Measurements from ENCODE around the gene NUCKS1. TPM values are rescaled to one million over a fixed set of nuclear protein-coding genes. Genes with fewer than 3 reads are reported as not detected.

The NUCKS1 gene
- total and polyA plus RNA-seq, 2 of the 13 experiments (the other 11 are each of a cell fraction or from before 2014, with no cell fraction given) = 35.5 to 117 TPM

DNA sequence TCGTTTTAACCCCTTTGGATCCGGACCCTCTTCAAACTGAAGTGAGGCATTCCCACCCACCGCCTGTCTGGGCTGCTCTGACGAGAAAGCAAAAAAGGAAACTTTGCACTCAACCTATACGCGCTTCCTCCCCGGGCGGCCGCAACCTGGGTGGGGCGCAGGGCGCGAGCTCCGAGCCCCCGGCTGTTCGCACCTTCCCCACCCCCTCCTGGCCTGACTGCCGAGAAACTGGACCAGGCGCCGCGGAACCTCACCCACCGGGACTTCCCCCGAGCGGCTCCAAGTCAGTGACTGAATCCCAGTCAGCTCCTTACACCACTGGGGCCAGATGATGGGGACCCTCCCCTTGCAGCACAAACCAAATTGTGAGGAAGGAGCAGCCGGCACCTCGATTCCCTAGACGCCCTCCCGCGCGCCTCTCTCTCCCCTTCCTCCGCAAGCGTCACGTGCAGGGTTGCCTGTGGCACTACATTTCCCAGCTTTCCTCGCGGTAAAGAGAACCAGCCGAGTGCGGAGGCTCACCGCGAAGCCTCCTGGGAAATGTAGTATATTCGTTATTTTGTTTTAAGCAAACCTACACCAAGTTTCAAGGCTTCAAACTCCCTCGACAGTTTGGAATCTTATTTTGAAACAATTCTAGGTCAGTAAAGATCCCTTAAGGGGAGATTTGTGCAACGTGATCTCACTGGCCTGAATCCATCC, 25.2 kb upstream of the NUCKS1 start, which contains the start of gene RAB29 (continued):
- TF ChIP-seq, protein P1, sequence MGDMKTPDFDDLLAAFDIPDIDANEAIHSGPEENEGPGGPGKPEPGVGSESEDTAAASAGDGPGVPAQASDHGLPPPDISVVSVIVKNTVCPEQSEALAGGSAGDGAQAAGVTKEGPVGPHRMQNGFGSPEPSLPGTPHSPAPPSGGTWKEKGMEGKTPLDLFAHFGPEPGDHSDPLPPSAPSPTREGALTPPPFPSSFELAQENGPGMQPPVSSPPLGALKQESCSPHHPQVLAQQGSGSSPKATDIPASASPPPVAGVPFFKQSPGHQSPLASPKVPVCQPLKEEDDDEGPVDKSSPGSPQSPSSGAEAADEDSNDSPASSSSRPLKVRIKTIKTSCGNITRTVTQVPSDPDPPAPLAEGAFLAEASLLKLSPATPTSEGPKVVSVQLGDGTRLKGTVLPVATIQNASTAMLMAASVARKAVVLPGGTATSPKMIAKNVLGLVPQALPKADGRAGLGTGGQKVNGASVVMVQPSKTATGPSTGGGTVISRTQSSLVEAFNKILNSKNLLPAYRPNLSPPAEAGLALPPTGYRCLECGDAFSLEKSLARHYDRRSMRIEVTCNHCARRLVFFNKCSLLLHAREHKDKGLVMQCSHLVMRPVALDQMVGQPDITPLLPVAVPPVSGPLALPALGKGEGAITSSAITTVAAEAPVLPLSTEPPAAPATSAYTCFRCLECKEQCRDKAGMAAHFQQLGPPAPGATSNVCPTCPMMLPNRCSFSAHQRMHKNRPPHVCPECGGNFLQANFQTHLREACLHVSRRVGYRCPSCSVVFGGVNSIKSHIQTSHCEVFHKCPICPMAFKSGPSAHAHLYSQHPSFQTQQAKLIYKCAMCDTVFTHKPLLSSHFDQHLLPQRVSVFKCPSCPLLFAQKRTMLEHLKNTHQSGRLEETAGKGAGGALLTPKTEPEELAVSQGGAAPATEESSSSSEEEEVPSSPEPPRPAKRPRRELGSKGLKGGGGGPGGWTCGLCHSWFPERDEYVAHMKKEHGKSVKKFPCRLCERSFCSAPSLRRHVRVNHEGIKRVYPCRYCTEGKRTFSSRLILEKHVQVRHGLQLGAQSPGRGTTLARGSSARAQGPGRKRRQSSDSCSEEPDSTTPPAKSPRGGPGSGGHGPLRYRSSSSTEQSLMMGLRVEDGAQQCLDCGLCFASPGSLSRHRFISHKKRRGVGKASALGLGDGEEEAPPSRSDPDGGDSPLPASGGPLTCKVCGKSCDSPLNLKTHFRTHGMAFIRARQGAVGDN (CRISPR knock-in tag; IDR thresholded peaks at IDR 0.05) = peak; percentile 79
- TF ChIP-seq ZNF674 (CRISPR knock-in tag; IDR thresholded peaks at IDR 0.05; ENCODE audit: low read depth) = no peak
- no peak for TF ChIP-seq ZNF619 (CRISPR knock-in tag; IDR thresholded peaks at IDR 0.05)
- peak; percentile 44; the same call in 1 of the 2 replicates for TF ChIP-seq HOXA3 (CRISPR knock-in tag; IDR thresholded peaks at IDR 0.05)
- TF ChIP-seq, protein P2, sequence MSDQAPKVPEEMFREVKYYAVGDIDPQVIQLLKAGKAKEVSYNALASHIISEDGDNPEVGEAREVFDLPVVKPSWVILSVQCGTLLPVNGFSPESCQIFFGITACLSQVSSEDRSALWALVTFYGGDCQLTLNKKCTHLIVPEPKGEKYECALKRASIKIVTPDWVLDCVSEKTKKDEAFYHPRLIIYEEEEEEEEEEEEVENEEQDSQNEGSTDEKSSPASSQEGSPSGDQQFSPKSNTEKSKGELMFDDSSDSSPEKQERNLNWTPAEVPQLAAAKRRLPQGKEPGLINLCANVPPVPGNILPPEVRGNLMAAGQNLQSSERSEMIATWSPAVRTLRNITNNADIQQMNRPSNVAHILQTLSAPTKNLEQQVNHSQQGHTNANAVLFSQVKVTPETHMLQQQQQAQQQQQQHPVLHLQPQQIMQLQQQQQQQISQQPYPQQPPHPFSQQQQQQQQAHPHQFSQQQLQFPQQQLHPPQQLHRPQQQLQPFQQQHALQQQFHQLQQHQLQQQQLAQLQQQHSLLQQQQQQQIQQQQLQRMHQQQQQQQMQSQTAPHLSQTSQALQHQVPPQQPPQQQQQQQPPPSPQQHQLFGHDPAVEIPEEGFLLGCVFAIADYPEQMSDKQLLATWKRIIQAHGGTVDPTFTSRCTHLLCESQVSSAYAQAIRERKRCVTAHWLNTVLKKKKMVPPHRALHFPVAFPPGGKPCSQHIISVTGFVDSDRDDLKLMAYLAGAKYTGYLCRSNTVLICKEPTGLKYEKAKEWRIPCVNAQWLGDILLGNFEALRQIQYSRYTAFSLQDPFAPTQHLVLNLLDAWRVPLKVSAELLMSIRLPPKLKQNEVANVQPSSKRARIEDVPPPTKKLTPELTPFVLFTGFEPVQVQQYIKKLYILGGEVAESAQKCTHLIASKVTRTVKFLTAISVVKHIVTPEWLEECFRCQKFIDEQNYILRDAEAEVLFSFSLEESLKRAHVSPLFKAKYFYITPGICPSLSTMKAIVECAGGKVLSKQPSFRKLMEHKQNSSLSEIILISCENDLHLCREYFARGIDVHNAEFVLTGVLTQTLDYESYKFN (CRISPR knock-in tag; conservative IDR thresholded peaks at IDR 0.05) = 0 out of 2 replicates have a peak, but pooled peaks have one; percentile 7
- no peak for TF ChIP-seq ZNF543 (CRISPR knock-in tag; IDR thresholded peaks at IDR 0.05)
- TF ChIP-seq ZNF816 (CRISPR knock-in tag; IDR thresholded peaks at IDR 0.05; ENCODE audit: borderline replicate concordance) = no peak
- no peak for TF ChIP-seq ZNF605 (CRISPR knock-in tag; IDR thresholded peaks at IDR 0.05)
- 0 out of 2 replicates have a peak, but pooled peaks have one; percentile 56 for TF ChIP-seq SNAI1 (CRISPR knock-in tag; IDR thresholded peaks at IDR 0.05; ENCODE audit: borderline replicate concordance)
- TF ChIP-seq MAFG (CRISPR knock-in tag; IDR thresholded peaks at IDR 0.05) = no peak
- TF ChIP-seq RBAK (CRISPR knock-in tag; IDR thresholded peaks at IDR 0.05) = no peak
- TF ChIP-seq CBX2 (IDR thresholded peaks at IDR 0.05; ENCODE audit: low read depth, low read length) = no peak
- no peak for TF ChIP-seq CBX2 (CRISPR knock-in tag; IDR thresholded peaks at IDR 0.05; ENCODE audit: low read depth)
- TF ChIP-seq, protein P3, sequence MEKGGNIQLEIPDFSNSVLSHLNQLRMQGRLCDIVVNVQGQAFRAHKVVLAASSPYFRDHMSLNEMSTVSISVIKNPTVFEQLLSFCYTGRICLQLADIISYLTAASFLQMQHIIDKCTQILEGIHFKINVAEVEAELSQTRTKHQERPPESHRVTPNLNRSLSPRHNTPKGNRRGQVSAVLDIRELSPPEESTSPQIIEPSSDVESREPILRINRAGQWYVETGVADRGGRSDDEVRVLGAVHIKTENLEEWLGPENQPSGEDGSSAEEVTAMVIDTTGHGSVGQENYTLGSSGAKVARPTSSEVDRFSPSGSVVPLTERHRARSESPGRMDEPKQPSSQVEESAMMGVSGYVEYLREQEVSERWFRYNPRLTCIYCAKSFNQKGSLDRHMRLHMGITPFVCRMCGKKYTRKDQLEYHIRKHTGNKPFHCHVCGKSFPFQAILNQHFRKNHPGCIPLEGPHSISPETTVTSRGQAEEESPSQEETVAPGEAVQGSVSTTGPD (CRISPR knock-in tag; IDR thresholded peaks at IDR 0.05) = no peak
- TF ChIP-seq ZNF761 (CRISPR knock-in tag; conservative IDR thresholded peaks at IDR 0.05) = 0 out of 2 replicates have a peak, but pooled peaks have one; percentile 37
- TF ChIP-seq RXRA (CRISPR knock-in tag; IDR thresholded peaks at IDR 0.05) = peak; percentile 15; the same call in 1 of the 2 replicates
- 0 out of 2 replicates have a peak, but pooled peaks have one; percentile 40 for TF ChIP-seq ZSCAN12 (CRISPR knock-in tag; IDR thresholded peaks at IDR 0.05)
- peak; percentile 39; the same call in 1 of the 2 replicates for TF ChIP-seq HNF4A (CRISPR knock-in tag; IDR thresholded peaks at IDR 0.05)
- TF ChIP-seq, protein P4, sequence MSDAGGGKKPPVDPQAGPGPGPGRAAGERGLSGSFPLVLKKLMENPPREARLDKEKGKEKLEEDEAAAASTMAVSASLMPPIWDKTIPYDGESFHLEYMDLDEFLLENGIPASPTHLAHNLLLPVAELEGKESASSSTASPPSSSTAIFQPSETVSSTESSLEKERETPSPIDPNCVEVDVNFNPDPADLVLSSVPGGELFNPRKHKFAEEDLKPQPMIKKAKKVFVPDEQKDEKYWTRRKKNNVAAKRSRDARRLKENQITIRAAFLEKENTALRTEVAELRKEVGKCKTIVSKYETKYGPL (CRISPR knock-in tag; IDR thresholded peaks at IDR 0.05) = no peak
- TF ChIP-seq, protein P5, sequence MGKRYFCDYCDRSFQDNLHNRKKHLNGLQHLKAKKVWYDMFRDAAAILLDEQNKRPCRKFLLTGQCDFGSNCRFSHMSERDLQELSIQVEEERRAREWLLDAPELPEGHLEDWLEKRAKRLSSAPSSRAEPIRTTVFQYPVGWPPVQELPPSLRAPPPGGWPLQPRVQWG (CRISPR knock-in tag; IDR thresholded peaks at IDR 0.05; ENCODE audit: borderline replicate concordance, low read depth) = no peak

Measured in HepG2 (cell line).